ENCODE results near the gene ATP1A2.

GRCh38 chr1:160094291-160094625 is 21.3 kb upstream of the ATP1A2 start:
- TF ChIP-seq POLR2A (IDR thresholded peaks at IDR 0.05) (no peak), CTCF (IDR thresholded peaks at IDR 0.05) (no peak)
